Stimulated activated CD4-positive, alpha-beta T cell treated with anti-CD3 and anti-CD28 coated beads, Interleukin-2, amount 100 ng/mL, for 24 hours (primary cell): Measurements from ENCODE around the gene TFEB.
"Not testable (repeated sequence)": the region's sequence is repeated elsewhere in the genome, so short reads cannot be mapped to it uniquely, and the experiment has no call there.

ENCODE experiments used
- DNase-seq, 2 donors: peaks; one replicate each; pipeline ENCODE4 v3.0.0-alpha.2; 2020

TFEB gene

DNA sequence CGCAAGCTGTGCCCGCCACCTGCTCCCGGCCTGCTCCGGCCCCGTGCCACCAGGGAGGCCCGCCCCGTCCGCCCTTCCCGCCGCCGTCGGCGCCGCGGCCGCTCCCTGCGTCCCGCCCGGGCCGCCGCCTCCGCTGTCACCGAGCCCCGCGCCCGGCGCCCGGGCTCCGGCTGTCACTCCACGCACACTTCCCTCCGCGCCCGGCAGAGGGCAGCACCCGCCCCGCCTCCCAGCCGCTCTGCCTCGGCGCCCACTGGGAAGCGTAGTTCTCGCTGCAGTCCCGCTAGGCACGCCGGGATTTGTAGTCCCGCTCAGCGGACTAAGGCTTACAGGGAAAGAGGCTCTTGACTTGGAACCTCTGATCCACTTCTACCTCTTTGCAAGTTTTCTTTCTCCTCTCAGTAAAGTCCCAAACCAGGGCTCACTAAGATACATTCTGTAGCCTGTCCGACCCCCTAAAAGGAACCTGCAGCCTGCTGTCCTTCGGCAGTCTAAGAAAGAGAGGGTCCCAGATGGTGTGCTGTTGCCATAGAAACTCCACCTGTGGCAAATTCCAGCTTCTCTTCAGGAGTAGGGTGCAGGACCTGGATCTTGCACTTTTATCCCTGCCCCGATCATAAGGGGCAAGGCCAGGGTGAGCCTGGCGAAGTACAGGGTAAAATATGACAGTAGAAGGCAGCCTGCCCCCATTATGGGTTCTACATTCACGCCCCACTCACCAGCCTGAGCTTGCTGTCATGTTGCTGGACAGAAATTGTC is at the start of gene TFEB:
TSS of gene TFEB (minus strand) at position 182 of the 759 bp plus-strand sequence. CDS start 44,395 bp downstream, outside the sequence.
- peak; percentile 94 to 96 for DNase-seq

DNA sequence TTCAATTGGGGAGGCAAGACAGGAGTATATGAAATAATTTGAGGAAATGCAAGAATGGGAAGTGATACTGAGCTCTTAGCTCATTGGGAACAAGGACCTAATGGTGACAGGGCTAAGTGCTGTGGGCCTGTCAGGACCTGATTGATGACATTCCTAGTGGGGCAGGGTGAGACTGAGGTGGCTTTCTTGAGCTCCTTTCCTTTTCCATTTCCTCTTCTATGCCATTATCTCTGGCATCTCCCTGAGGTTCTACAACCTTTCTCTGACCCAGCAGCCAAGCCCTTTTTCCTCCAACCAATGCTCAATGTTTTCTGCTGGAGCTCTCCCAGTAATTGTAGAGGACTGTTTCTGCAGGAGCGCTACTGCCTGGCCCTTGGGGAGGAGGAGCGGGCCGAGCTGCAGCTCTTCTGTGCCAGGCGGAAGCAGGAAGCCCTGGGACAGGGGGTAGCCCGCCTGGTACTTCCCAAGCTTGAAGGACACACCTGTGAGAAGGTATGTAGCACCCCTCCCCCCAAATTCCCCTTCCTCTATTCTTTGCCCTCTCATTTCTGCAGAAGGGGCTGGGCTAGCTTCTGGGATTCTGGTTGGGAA is 49.3 kb upstream of the TFEB start:
- no peak for DNase-seq

DNA sequence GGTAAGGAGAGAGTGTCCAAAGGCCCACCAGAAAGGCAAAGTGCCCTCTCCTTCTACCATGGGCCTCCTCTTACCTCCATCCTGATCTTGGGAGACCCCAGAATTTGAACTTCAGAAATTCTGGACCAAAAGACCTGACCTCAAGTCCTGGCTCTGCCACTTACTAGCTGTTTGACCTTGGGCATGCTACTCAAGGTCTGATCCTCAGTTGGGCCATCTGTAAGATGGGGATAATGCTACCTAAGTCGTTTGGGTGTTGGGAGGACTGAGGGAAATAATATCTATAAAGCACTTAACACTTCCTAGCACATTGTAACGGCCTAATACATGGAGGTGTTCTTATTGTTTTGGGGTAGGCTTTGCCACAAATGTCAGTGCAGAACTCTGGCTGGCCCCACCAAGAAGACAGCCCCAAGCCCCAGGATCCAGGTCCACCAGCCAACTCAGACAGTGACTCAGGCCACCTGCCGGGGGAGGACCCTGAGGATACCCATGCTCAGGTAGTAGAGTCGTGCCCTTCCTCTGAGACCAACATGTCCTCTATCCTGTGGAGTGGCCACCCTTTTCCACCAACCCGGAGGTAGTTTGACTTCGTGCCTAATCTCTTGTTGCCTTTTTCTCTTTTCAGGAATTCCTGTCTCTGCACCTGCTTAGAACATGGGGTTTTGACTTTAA is 47.8 kb upstream of the TFEB start:
- no peak for DNase-seq

DNA sequence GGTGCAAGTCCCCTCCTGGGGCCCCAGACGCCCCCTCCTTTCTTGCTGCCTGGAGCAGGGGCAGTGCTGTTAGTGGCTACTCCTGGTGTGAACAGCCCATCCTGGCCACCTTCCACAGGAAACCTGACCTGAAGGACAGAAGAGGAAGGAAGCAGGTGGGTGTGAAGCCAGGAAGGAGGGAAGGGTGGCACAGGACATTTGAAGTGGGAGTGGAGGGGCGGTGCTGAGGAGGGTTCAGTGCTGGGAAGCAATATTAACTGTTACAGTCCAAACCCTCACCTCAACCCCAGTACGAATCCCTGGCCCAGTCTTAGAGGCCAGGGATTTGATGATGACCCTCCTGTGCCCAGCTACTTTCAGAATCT is 45.9 kb upstream of the TFEB start:
- DNase-seq: no peak

DNA sequence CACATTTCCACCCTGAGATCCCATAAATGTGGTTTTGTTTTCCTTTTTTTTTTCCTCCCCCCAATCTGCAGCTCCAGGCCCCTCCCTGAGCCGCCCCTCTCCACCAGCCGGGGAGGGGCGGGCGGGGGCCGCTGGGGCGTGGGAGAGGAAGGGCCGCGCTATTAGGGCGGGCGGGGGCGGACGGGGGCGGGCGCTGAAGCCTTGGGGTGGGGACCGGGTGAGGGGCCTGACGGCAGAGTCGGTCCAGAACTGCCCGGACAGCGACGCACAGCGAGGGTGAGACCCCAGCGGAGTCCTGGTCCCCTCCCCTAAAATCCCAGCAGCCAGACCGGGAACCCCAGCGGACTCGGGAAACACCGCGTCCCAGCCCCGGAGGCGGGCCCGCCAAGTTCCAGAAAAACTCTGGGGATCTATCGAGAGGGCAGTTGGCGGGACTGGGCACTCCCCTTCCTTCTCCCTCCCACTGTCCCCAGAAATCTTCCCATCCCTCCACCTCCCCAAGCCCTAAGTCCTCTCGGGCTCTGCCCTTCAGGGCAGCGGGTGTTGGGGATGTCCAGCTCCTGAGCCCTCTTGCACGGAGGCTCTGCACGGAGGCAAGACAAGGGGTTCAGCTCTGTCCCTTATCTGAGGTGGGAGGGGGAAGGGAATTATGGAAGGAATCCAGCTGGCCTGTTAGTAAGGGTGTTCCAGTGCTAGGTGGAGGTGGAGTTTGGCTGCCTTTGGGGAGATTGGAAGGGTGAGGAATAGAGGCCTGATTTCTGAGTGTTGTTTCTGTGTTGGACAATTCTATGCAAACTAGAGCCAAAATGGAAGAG is 45.4 kb upstream of the TFEB start, which contains the start of gene PRICKLE4:
TSS of gene PRICKLE4 (plus strand) at position 232 of the 815 bp plus-strand sequence. CDS start 2,692 bp downstream, outside the sequence.
- no peak for DNase-seq

DNA sequence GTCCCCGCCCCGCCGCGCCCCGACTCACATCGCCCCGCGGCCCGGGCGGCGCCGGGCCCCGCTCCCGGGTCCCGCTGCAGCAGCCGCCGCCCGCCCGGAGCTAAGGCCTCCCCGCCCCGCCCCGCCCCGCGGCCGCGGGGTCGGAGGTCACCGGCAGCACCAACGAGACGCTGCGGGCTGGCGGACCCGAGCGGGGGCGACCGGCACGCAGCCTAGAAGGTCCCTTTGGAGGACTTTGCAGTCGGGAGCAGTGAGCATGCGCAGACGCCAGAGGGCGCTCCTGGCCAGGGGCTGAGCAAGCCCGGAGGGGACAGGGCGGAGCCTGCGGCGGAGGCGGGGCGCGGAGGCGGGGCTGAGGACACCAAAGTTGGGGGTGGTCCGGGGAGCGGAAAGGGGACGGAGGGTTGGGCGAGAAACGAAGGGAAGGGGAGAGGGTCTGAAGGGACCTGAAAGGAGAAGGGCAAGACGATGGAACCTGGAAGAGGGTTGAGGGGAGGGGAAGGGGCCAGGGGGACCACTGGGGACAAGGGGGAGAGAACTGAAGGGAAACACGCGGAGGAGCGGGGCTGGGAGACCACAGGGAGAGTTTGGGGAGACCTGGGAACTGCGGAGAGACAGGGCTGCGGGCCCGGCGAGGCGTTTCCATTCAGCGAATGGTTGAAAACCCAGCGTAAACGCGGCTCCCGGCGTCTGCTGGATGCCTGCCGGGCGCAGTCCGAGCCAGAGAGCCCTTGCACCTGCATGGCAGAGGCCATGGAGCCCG is 44.6 kb upstream of the TFEB start, which contains the start of gene FRS3:
TSS of gene FRS3 (minus strand) at position 113 of the 763 bp plus-strand sequence. CDS start 2,913 bp downstream, outside the sequence.
- peak; percentile 100 for DNase-seq

DNA sequence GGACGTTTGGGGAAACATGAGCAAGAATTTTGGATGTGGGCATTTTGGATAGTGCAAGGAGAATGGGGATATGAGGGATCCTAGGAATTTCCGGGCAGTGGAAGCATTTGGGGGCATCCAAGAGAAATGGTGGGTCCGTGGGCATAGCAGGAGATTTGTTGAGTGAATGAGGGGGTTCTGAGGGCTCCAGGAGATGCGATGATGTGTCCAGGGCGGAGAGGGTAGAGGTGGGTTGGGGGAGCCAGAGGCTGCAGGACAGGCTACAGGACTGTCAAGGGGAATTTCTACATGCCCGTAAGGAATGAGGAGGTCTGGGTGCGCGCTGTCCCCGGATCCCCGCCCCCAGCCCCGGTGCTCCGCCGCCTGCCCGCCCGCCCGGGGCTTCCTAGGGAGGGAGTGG is 43.9 kb upstream of the TFEB start:
- no peak for DNase-seq

DNA sequence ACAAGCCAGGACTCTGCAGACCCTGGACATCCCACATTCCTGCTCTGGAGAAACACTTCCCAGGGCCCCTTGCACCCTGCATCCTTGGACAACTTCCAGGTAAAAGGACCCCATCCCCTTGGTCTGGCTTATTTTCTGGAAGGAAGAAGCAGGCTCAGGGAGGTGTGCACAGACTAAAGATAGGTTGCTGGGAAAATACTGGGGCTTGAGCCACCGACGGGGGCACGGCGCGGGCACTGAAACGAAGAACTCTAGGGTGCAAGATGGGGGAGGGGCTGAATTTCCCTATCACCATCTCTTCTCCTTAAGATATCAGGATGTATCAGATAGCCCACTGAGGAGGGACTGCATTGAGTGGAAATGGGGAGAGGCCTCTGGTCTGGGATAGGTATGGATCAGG is 43.5 kb upstream of the TFEB start:
- DNase-seq: no peak

DNA sequence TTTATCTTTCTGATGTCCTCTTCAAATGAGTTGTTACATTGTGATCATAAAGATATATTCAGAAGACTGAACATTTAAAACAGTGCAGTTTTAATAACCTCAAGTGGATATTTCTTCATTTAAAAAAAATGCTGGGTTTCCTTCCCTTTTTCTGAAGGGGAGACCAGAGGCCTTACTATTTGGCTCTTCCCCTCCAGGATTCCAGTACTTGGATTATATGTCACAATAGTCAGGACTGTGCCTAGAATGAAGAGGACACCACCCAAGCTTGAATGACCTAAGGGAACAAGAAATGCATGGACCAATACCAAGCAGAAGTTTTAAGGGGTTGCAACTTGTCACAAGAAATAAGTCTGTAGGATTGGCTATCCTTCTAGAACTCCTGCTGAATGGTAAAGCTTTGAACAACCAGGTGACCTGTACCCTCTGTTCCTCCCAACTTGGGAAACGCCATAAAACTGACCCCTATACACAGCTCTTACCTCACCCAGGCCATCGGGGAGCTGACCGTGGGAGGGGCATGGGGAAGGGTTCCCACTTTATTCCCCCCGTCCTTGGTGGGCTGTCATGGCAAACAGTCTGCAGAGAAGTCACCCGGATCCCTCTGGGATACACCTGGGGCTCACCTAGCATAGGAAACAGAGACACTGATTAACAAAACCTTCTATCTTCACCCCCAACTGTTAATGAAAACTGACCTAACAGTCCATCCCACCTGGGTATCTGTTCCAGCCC is 42.3 kb upstream of the TFEB start:
- DNase-seq: no peak

DNA sequence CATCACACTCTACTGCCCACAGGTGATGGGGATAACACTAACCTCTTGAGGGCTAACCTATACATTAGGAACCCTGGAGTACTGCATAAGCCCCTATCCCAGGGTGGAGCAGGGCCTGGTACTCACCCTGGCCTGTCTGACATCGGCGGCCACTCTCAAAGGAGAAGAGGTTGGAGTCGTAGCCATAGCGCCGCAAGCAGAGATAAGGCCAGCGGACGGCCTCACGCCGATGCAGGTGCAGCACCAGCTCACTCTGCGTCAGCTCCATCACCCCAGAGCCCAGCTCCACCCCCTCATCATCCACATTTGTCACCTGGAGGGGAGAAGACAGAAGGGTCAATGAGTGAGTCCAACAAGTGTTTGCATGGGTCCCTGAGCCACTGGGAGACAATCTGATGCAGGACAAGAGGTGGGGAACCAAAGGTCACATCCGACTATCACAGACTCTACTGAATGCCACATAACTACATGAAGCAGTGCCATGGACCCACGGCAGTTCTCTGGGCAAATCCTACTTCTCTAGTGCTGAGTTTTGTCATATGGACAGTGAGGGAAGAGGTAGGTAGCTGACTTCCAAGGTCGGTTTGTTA is 40.0 kb upstream of the TFEB start:
- DNase-seq: no peak

DNA sequence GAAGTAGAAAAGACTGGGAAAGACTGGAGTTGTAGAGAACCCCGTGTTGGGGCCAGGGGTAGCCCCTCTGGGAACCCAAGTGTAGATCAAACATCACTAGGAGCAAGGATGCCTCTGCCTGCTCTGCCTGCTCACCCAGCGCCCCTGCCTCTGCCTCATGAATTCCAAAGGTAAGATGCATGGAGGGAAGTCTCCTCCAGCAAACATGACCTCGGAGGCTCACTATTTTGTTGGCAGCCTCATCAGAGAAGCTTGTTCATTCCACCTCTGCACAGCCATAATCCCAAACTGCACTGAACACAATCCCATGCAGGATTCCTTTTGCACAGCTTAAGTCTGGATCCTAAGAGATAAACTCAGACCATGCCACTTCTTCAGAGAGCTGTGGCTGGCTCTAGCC is 39.4 kb upstream of the TFEB start:
- no peak for DNase-seq

DNA sequence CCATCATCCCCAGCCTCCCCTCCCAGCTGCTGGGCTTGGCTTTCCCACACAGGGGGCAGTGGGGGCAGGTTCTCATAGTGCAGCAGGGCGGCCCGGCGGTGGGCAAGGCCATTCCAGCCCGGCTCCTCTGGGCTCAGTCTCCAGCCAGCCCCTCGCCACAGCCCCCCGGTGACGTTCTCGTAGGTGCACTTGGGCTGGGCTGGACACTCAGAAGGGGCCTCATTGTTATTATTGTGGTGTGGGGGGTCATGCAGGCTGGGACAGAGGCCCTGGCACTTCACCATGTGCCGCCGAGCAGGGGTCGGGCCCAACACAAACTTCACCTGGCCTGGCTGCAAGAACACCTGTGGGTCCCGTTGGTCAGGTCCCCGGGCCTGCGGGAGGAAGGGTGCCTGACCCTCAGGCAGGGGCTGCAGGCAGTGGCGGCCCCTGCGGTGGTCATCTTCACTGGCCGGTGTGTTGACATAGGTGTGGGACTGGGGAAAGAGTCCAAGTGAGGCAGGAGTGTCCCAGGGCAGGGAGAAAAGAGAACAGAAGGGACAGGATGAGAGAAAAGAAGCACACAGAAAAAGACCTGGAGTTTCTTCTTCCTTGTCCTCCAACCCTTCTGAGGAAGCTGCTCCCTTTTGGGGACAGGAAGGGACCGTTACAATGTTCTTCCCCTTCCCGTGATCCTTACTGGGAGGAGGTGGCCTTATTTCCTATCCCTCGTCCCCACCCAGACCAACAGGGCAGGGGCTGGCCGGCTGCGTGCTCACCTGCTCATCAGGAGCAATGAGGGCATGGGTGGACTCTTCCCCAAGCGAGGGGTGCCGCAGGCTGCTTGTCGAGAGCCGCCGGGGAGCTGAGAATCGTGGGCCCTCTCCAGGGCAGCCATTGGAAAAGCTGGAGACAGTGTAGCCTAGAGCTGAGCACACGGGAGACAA is 35.9 kb upstream of the TFEB start:
- no peak for DNase-seq

DNA sequence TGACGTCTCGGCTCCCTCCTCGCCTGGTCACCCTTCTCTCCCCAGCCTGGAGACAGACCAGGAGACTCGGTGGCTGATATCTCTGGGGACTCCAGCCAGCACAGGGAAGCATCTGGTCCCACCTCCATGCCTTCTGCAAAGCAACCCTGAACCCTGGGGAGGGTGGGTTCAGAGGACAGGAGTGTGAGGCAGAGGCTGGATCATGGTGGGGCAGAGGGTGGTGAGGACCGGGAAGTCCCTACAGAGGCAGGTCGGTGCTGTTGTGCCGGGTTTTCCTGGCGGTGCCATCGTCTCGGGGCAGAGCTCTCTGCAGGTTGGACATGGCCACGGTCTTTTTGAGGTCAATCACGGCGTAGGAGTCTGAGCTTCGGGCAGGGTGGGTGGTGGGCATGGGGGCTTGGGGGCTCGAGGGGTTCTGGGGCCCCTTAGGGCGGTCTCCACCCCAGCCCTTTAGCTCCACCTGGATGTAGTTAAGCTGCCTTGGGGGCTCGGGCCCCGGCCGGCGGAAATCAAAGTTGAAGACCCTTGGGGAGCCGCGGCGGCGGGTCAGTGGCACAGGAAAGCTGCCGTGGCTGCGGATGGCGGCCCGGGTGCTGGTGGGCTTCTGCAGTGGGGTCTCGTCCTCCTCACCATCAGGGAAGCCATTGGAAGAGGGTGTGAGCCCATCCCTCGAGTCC is 35.1 kb upstream of the TFEB start:
- DNase-seq: no peak

DNA sequence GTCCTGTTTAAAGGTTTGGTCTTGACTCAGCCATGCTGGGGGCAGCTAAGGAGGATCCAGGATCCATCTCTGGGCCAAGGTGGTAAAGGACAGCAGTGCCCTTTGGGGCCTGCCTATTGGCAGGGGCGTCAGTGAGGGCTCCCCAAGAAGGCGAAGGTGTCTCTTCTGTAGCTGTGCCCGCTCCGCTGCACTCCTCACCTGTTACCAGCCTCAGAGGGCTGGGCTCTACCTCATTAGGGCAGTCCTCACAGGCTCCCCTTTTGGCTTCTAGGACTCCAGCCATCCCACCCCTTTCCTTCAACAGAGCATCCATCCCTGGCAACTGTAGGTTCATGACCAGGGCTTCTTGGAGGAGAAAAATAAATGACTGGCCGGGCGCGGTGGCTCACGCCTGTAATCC is 34.0 kb upstream of the TFEB start:
- DNase-seq: no peak

DNA sequence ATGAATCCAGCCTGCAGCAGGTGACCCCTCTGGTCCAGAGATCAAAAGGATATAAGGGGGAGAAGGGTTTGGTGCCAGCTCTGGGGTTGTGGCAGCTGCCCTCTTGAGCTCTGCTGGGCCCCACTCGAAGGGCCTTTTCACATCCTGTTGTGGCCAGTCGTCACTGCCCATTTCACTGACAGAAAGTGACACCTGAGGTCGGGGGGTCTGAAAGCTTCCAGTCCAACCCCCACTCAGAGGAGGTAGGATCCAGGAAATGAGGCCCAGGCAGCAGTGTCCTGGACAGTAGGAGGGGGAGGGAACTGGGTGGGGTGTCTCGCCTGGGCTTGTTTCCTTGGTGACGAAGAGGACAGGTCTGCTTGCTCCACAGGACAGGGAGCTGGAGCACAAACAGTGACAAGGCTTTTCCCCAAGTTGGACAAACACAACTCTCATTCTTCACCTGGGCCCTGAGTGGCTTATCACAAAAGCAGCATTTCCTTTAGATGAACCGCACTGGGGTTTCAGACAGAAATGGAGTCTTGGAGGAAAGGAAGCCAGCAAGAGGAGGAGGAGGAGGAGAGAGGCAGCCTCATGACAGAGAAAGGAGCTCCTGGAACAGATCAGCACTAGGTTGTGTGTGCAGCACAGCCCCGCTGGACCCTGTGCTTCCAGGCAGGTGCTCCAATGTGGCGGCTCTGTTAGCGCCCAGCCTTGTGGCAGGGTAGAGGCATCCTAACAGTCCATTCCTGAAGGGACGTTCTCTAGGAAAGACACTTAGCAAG is 33.3 kb upstream of the TFEB start:
- DNase-seq: no peak

DNA sequence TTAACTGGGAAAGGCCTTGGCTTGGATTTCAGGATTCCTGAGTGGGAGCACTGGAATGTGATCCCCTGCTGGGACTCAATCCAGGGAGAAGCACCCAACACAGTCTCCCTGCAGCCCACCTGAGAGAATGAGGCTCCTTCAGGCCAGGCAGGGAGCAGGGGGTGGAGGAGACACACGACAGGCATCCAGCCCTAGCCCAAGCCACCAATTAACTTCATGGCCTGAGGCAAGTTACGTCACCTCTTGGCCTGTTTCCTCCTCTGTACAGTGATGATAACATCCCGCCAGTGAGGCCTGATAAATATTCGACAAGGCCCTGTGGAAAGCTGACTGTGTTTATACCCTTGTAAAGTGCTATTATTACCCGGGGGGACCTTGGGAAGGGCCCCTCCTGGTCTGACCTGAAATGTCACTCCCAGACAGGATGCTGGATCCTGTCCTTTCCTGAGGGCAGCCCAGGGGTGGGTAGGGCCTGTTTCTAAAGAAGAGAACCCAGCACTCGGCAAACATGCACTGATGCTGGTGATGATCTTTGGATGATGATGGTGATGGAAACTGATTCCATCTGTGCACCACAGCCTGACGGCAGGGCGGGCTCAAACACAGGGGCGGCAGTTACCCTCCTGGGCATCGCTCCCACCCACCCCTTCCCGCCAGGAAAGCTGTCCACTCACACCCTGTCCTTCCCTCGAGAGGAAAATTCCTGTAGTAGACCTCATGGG is 31.9 kb upstream of the TFEB start:
- DNase-seq: no peak

DNA sequence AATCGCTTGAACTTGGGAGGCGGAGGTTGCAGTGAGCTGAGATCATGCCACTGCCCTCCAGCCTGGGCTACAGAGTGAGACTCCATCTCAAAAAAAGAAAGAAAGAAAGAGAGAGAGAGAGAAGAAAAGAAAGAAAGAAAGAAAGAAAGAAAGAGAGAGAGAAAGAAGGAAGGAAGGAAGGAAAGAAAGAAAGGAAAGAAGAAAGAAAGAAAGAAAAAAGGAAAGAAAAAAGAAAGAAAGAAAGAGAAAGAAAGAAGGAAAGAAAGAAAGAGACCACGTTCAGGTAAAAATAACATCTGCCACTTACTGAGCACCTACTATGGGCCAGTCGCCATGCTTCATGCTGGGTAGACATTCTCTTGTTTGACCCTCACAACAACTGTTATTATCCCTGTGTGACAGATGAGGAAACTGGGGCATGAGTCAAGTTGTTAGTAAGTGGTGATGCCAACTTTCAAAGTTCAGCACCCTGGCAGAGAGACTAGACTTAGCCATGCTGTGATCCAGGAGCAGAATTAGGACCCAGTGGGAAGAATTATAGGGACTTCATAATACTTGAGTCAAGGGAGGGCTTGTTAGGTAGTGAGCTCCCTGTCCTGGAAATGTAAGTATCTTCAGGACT is 30.7 kb upstream of the TFEB start:
- DNase-seq: not testable (repeated sequence)
